GM04504 (cell line): ENCODE results near the gene PKHD1.

Experiments used
- DNase-seq: peaks from one replicate; pipeline ENCODE4 v3.0.0-alpha.2; 2012; ENCODE audit warnings: low read depth

Gene PKHD1

GRCh38 chr6:52103623-52104022 lies 16.2 kb upstream of the PKHD1 start:
- no peak for DNase-seq

GRCh38 chr6:52102405-52102804 lies 15.0 kb upstream of the PKHD1 start:
- DNase-seq: no peak

GRCh38 chr6:52098721-52099120 lies 11.3 kb upstream of the PKHD1 start:
- DNase-seq: no peak

GRCh38 chr6:52089758-52090348 lies 2.4 kb upstream of the PKHD1 start:
- no peak for DNase-seq

GRCh38 chr6:52086741-52087140 lies 672 bp downstream of the PKHD1 start:
- DNase-seq: no peak

GRCh38 chr6:52081237-52081636 lies 6.2 kb downstream of the PKHD1 start:
- DNase-seq: no peak

GRCh38 chr6:52077961-52078625 lies 9.3 kb downstream of the PKHD1 start:
- no peak for DNase-seq

GRCh38 chr6:52077180-52077884 lies 10.1 kb downstream of the PKHD1 start:
- no peak for DNase-seq

- no peak for DNase-seq
These were observed 10.6 kb downstream of the PKHD1 start for GRCh38 chr6:52076791-52077179.

- DNase-seq: no peak
These were observed 12.7 kb downstream of the PKHD1 start for GRCh38 chr6:52074716-52075115.

GRCh38 chr6:52074155-52074554 lies 13.3 kb downstream of the PKHD1 start:
- no peak for DNase-seq

- no peak for DNase-seq
These were observed 21.8 kb downstream of the PKHD1 start for GRCh38 chr6:52065621-52066020.

GRCh38 chr6:52063584-52064344 lies 23.6 kb downstream of the PKHD1 start:
- DNase-seq: no peak

- no peak for DNase-seq
These were observed 25.9 kb downstream of the PKHD1 start for GRCh38 chr6:52061481-52061880.

- DNase-seq: no peak
These were observed 27.6 kb downstream of the PKHD1 start for GRCh38 chr6:52059821-52060220.

GRCh38 chr6:52055451-52055850 lies 32.0 kb downstream of the PKHD1 start:
- no peak for DNase-seq

- no peak for DNase-seq
These were observed 34.2 kb downstream of the PKHD1 start for GRCh38 chr6:52053038-52053695.

GRCh38 chr6:52050051-52050405 lies 37.4 kb downstream of the PKHD1 start:
- no peak for DNase-seq

- no peak for DNase-seq
These were observed 38.0 kb downstream of the PKHD1 start for GRCh38 chr6:52049252-52050050.

- DNase-seq: no peak
These were observed 41.0 kb downstream of the PKHD1 start for GRCh38 chr6:52046456-52046855.

GRCh38 chr6:52045481-52045880 lies 41.9 kb downstream of the PKHD1 start:
- no peak for DNase-seq
